ENCODE measurements around the gene ROBO2.

Gene ROBO2

GRCh38 chr3:77601823-77602415 lies 562.0 kb downstream of the ROBO2 start:
- H3K27me3 ChIP-seq (ENCODE audit: control insufficient read depth, insufficient read depth, low read length, poor library complexity, severe bottlenecking) = no peaks in the 10 kb centered on the region
- H3K27ac ChIP-seq (ENCODE audit: insufficient read depth, low read depth, low read length, poor library complexity, severe bottlenecking) = no peak overlapping the region
- no peaks in the 10 kb centered on the region for H3K36me3 ChIP-seq (ENCODE audit: control insufficient read depth, insufficient read depth, low read length)
- H3K9me3 ChIP-seq (ENCODE audit: control insufficient read depth, low read length) = no peaks in the 10 kb centered on the region
- H3K4me1 ChIP-seq (ENCODE audit: control insufficient read depth, insufficient read depth, low read length) = no peaks in the 10 kb centered on the region
- whole genome bisulfite sequencing, 2 experiments = 92 to 94% methylated on average over 9 of the region's 9 CpGs
- no peak overlapping the region for H3K4me3 ChIP-seq (ENCODE audit: insufficient read depth, low read depth, low read length)

GRCh38 chr3:77602722-77603121 lies 562.8 kb downstream of the ROBO2 start:
- H3K4me3 ChIP-seq (ENCODE audit: insufficient read depth, low read depth, low read length) = no peak overlapping the region
- H3K36me3 ChIP-seq (ENCODE audit: control insufficient read depth, insufficient read depth, low read length) = no peaks in the 10 kb centered on the region
- no peaks in the 10 kb centered on the region for H3K9me3 ChIP-seq (ENCODE audit: control insufficient read depth, low read length)
- H3K27ac ChIP-seq (ENCODE audit: insufficient read depth, low read depth, low read length, poor library complexity, severe bottlenecking) = no peak overlapping the region
- no peaks in the 10 kb centered on the region for H3K4me1 ChIP-seq (ENCODE audit: control insufficient read depth, insufficient read depth, low read length)
- no peaks in the 10 kb centered on the region for H3K27me3 ChIP-seq (ENCODE audit: control insufficient read depth, insufficient read depth, low read length, poor library complexity, severe bottlenecking)
- WGBS, 2 experiments = 93 to 97% methylated on average over 3 of the region's 3 CpGs

GRCh38 chr3:77605308-77605707 lies 565.4 kb downstream of the ROBO2 start:
- H3K4me1 ChIP-seq (ENCODE audit: control insufficient read depth, insufficient read depth, low read length) = no peaks in the 10 kb centered on the region
- H3K36me3 ChIP-seq (ENCODE audit: control insufficient read depth, insufficient read depth, low read length) = no peaks in the 10 kb centered on the region
- no peaks in the 10 kb centered on the region for H3K9me3 ChIP-seq (ENCODE audit: control insufficient read depth, low read length)
- H3K27me3 ChIP-seq (ENCODE audit: control insufficient read depth, insufficient read depth, low read length, poor library complexity, severe bottlenecking) = no peaks in the 10 kb centered on the region
- H3K4me3 ChIP-seq (ENCODE audit: insufficient read depth, low read depth, low read length) = no peak overlapping the region
- H3K27ac ChIP-seq (ENCODE audit: insufficient read depth, low read depth, low read length, poor library complexity, severe bottlenecking) = no peak overlapping the region
- 96 to 100% methylated on average over 2 of the region's 2 CpGs for WGBS, 2 experiments

- H3K27me3 ChIP-seq (ENCODE audit: control insufficient read depth, insufficient read depth, low read length, poor library complexity, severe bottlenecking) = no peaks in the 10 kb centered on the region
Observed at GRCh38 chr3:77605865-77606264, 566.0 kb downstream of the ROBO2 start.

GRCh38 chr3:77606372-77606771 lies 566.5 kb downstream of the ROBO2 start:
- 86% methylated on average over 1 of the region's 2 CpGs; no CpG with 5 or more reads in 1 of the 2 experiments for WGBS, 2 experiments

More at GRCh38 chr3:77605865-77606264, 566.0 kb downstream of the ROBO2 start:
- Histone ChIP-seq H3K4me1 (ENCODE audit: control insufficient read depth, insufficient read depth, low read length) (no peaks in the 10 kb centered on the region), H3K27ac (ENCODE audit: insufficient read depth, low read depth, low read length, poor library complexity, severe bottlenecking) (no peak overlapping the region), H3K36me3 (ENCODE audit: control insufficient read depth, insufficient read depth, low read length) (no peaks in the 10 kb centered on the region), H3K4me3 (ENCODE audit: insufficient read depth, low read depth, low read length) (no peak overlapping the region), H3K9me3 (ENCODE audit: control insufficient read depth, low read length) (no peaks in the 10 kb centered on the region)
- 80 to 92% methylated on average over 1 of the region's 1 CpG for WGBS, 2 experiments

GRCh38 chr3:77618686-77619085 lies 578.8 kb downstream of the ROBO2 start:
- no peaks in the 10 kb centered on the region for H3K27me3 ChIP-seq (ENCODE audit: control insufficient read depth, insufficient read depth, low read length, poor library complexity, severe bottlenecking)
- no peaks in the 10 kb centered on the region for H3K36me3 ChIP-seq (ENCODE audit: control insufficient read depth, insufficient read depth, low read length)
- H3K4me1 ChIP-seq (ENCODE audit: control insufficient read depth, insufficient read depth, low read length) = no peaks in the 10 kb centered on the region
- H3K4me3 ChIP-seq (ENCODE audit: insufficient read depth, low read depth, low read length) = no peak overlapping the region
- no peak overlapping the region for H3K27ac ChIP-seq (ENCODE audit: insufficient read depth, low read depth, low read length, poor library complexity, severe bottlenecking)
- WGBS, 2 experiments = 93 to 95% methylated on average over 3 of the region's 3 CpGs
- H3K9me3 ChIP-seq (ENCODE audit: control insufficient read depth, low read length) = no peaks in the 10 kb centered on the region

More at GRCh38 chr3:77606372-77606771, 566.5 kb downstream of the ROBO2 start:
- Histone ChIP-seq H3K4me1 (ENCODE audit: control insufficient read depth, insufficient read depth, low read length) (no peaks in the 10 kb centered on the region), H3K36me3 (ENCODE audit: control insufficient read depth, insufficient read depth, low read length) (no peaks in the 10 kb centered on the region), H3K27me3 (ENCODE audit: control insufficient read depth, insufficient read depth, low read length, poor library complexity, severe bottlenecking) (no peaks in the 10 kb centered on the region), H3K27ac (ENCODE audit: insufficient read depth, low read depth, low read length, poor library complexity, severe bottlenecking) (no peak overlapping the region), H3K9me3 (ENCODE audit: control insufficient read depth, low read length) (no peaks in the 10 kb centered on the region), H3K4me3 (ENCODE audit: insufficient read depth, low read depth, low read length) (no peak overlapping the region)

GRCh38 chr3:77620009-77620408 lies 580.1 kb downstream of the ROBO2 start:
- no peaks in the 10 kb centered on the region for H3K36me3 ChIP-seq (ENCODE audit: control insufficient read depth, insufficient read depth, low read length)
- H3K4me3 ChIP-seq (ENCODE audit: insufficient read depth, low read depth, low read length) = no peak overlapping the region
- WGBS, 2 experiments = 100% methylated on average over 1 of the region's 1 CpG; no CpG with 5 or more reads in 1 of the 2 experiments
- no peaks in the 10 kb centered on the region for H3K27me3 ChIP-seq (ENCODE audit: control insufficient read depth, insufficient read depth, low read length, poor library complexity, severe bottlenecking)
- no peaks in the 10 kb centered on the region for H3K4me1 ChIP-seq (ENCODE audit: control insufficient read depth, insufficient read depth, low read length)
- H3K9me3 ChIP-seq (ENCODE audit: control insufficient read depth, low read length) = no peaks in the 10 kb centered on the region
- H3K27ac ChIP-seq (ENCODE audit: insufficient read depth, low read depth, low read length, poor library complexity, severe bottlenecking) = no peak overlapping the region

- Histone ChIP-seq H3K4me3 (ENCODE audit: insufficient read depth, low read depth, low read length) (no peak overlapping the region), H3K27ac (ENCODE audit: insufficient read depth, low read depth, low read length, poor library complexity, severe bottlenecking) (no peak overlapping the region), H3K36me3 (ENCODE audit: control insufficient read depth, insufficient read depth, low read length) (no peaks in the 10 kb centered on the region), H3K4me1 (ENCODE audit: control insufficient read depth, insufficient read depth, low read length) (no peaks in the 10 kb centered on the region), H3K27me3 (ENCODE audit: control insufficient read depth, insufficient read depth, low read length, poor library complexity, severe bottlenecking) (no peaks in the 10 kb centered on the region), H3K9me3 (ENCODE audit: control insufficient read depth, low read length) (no peaks in the 10 kb centered on the region)
- 91 to 94% methylated on average over 2 of the region's 2 CpGs for WGBS, 2 experiments
Observed at GRCh38 chr3:77623500-77623899, 583.6 kb downstream of the ROBO2 start.

GRCh38 chr3:77626157-77626556 lies 586.3 kb downstream of the ROBO2 start:
- Histone ChIP-seq H3K4me3 (ENCODE audit: insufficient read depth, low read depth, low read length) (no peak overlapping the region), H3K4me1 (ENCODE audit: control insufficient read depth, insufficient read depth, low read length) (no peaks in the 10 kb centered on the region), H3K27ac (ENCODE audit: insufficient read depth, low read depth, low read length, poor library complexity, severe bottlenecking) (no peak overlapping the region), H3K9me3 (ENCODE audit: control insufficient read depth, low read length) (no peaks in the 10 kb centered on the region), H3K27me3 (ENCODE audit: control insufficient read depth, insufficient read depth, low read length, poor library complexity, severe bottlenecking) (no peaks in the 10 kb centered on the region), H3K36me3 (ENCODE audit: control insufficient read depth, insufficient read depth, low read length) (no peaks in the 10 kb centered on the region)
- no CpG with 5 or more reads among the region's 1 CpG for WGBS, 2 experiments

- Histone ChIP-seq H3K4me1 (ENCODE audit: control insufficient read depth, insufficient read depth, low read length) (no peaks in the 10 kb centered on the region), H3K4me3 (ENCODE audit: insufficient read depth, low read depth, low read length) (no peak overlapping the region), H3K36me3 (ENCODE audit: control insufficient read depth, insufficient read depth, low read length) (no peaks in the 10 kb centered on the region), H3K27ac (ENCODE audit: insufficient read depth, low read depth, low read length, poor library complexity, severe bottlenecking) (no peak overlapping the region), H3K9me3 (ENCODE audit: control insufficient read depth, low read length) (no peaks in the 10 kb centered on the region), H3K27me3 (ENCODE audit: control insufficient read depth, insufficient read depth, low read length, poor library complexity, severe bottlenecking) (no peaks in the 10 kb centered on the region)
- WGBS, 2 experiments = 97 to 100% methylated on average over 1 to 2 of the region's 2 CpGs
Observed at GRCh38 chr3:77648214-77648613, 608.3 kb downstream of the ROBO2 start.

- Histone ChIP-seq H3K9me3 (ENCODE audit: control insufficient read depth, low read length) (no peaks in the 10 kb centered on the region), H3K4me3 (ENCODE audit: insufficient read depth, low read depth, low read length) (no peak overlapping the region), H3K4me1 (ENCODE audit: control insufficient read depth, insufficient read depth, low read length) (no peaks in the 10 kb centered on the region), H3K27me3 (ENCODE audit: control insufficient read depth, insufficient read depth, low read length, poor library complexity, severe bottlenecking) (no peaks in the 10 kb centered on the region), H3K36me3 (ENCODE audit: control insufficient read depth, insufficient read depth, low read length) (no peaks in the 10 kb centered on the region), H3K27ac (ENCODE audit: insufficient read depth, low read depth, low read length, poor library complexity, severe bottlenecking) (no peak overlapping the region)
- WGBS, 2 experiments = 70% methylated on average over 4 of the region's 4 CpGs
Observed at GRCh38 chr3:77648664-77649063, 608.8 kb downstream of the ROBO2 start.

Measured in ectodermal cell (in vitro differentiated cells).